ENCODE data around the gene P2RX6.

DNA sequence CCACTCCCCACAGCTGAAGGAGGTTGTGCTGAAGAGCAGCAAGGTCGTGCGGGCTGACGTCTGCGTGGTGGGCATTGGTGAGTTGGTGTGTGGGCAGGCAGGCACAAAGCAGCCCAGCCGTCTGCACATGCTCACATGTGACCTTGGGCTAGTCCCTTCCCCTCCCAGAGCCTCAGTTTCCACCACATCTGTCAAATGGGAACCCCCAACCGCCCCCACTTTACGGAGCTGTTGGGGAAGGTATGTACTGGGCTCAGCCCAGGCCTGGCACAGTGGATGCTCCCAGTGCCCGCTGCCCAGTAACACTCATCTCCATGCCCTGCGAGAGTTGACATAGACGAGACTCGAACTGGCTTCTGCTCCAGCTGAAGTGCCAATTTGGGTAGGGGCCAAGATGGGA, 37.9 kb upstream of the P2RX6 start:
- no peak for TF ChIP-seq POLR2AphosphoS5 (IDR thresholded peaks at IDR 0.05; ENCODE audit: low read depth, low read length)
- TF ChIP-seq TAF1 (IDR thresholded peaks at IDR 0.05; ENCODE audit: borderline replicate concordance, insufficient read depth, low read length) = no peak
